ENCODE results near the gene TAF7. TPM values are rescaled to one million over a fixed set of nuclear protein-coding genes. Genes with fewer than 3 reads are reported as not detected.

TAF7 gene, protein sequence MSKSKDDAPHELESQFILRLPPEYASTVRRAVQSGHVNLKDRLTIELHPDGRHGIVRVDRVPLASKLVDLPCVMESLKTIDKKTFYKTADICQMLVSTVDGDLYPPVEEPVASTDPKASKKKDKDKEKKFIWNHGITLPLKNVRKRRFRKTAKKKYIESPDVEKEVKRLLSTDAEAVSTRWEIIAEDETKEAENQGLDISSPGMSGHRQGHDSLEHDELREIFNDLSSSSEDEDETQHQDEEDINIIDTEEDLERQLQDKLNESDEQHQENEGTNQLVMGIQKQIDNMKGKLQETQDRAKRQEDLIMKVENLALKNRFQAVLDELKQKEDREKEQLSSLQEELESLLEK
- 10 to 100 TPM; 57.0 to 57.9 TPM for total RNA-seq

DNA sequence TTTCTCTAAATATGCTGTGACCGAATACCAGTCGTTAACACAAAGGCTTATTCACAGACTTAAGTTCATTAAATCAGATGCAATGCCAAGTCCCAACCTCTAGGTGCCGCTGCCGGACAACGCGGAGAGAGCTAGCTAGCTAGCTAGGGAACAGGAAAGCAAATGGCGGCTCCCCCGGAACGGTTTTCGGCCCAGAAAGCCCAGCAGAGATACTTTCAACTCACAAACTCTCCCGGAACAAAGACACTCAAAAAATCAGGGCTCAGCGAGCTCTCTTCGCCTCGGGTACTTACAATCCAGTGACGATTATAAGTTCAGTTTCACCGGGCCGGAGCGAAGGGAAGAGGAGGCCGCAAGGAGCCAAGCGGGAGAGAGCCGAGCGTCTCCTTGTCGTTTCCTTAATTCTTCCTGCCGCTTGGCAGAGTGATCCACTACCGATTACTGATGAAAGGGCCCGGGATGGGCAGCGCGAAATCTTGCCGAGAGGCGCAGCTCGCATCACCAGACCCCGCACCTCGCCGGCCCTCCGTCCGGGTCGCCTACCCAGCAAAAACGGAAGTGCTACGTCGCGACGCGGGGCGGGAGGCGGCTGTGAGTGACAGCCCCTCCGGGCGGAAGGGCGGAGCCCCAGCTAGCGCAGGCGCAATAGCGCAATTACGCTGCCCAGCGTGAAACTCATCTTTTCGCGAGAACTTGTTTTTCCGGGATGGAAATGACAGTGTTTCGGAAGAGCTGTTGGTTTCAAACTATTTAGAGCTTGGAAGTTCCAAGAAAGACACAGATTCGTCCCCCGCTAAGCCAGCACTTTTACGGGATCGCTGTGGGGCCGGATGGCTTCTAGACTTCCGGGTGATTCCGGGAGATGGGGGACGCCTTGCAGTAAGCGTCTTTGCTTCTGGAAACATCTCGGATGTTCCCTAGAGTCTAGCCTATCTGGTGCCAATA is at the start of gene TAF7:
TAF7 (minus strand) TSS at position 560 of the 945 bp plus-strand sequence. CDS start 740 bp downstream, outside the sequence.
- CTCF ChIA-PET = interaction anchor here (0.6 to 2.7 kb wide), 26 partner anchors 9 to 244 kb away, joined by 3 to 19 read pairs (median 4); partner anchors contain the start of genes PCDHGA1, PCDHGA10, PCDHGA12 and PCDHGA2
- DNase-seq = peak; percentile 95
- H3K4me1 Mint-ChIP-seq (ENCODE audit: low read depth) = peaks cover 25% of the 10 kb centered on the region
- no peaks in the 10 kb centered on the region for H3K27me3 Mint-ChIP-seq (ENCODE audit: low read depth)
- peaks cover 48% of the 10 kb centered on the region for H3K36me3 Mint-ChIP-seq (ENCODE audit: low read depth)
- H3K27ac Mint-ChIP-seq = peak within 1 kb of the TSS; percentile 99
- peaks cover 38% of the 10 kb centered on the region for H3K9me3 Mint-ChIP-seq
- intact Hi-C loops (cut with micrococcal nuclease) = loop anchor here (1.0 to 10.0 kb wide), 11 partner anchors 22 to 1203 kb away; partner anchors contain the start of genes ANKHD1, PCDHGA10, PCDHGA3 and PFDN1
- H3K4me3 Mint-ChIP-seq = peak within 1 kb of the TSS; percentile 97

DNA sequence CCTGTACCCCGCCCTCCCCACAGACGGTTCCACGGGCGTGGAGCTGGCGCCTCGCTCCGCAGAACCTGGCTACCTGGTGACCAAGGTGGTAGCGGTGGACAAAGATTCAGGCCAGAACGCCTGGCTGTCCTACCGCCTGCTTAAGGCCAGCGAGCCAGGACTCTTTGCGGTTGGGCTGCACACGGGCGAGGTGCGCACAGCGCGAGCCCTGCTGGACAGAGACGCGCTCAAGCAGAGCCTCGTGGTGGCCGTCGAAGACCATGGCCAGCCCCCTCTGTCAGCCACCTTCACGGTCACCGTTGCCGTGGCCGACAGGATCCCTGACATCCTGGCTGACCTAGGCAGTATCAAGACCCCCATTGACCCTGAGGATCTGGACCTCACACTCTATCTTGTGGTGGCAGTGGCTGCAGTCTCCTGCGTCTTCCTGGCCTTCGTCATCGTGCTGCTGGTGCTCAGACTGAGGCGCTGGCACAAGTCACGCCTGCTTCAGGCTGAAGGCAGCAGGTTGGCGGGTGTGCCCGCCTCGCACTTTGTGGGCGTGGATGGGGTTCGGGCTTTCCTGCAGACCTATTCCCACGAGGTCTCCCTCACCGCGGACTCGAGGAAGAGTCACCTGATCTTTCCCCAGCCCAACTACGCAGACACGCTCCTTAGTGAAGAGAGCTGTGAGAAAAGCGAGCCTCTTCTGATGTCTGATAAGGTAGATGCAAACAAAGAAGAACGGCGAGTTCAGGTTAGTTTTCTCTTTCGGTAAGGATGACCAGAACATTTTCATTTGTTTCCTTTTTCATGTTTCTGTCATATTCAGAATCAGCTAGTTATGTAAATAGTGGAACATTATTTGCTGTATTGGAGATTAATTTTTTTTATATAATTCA is 45.7 kb upstream of the TAF7 start:
- H3K4me3 Mint-ChIP-seq = no peak overlapping the region
- H3K27ac Mint-ChIP-seq = no peak overlapping the region
- H3K9me3 Mint-ChIP-seq = peaks cover 23% of the 10 kb centered on the region
- peaks cover 11% of the 10 kb centered on the region for H3K36me3 Mint-ChIP-seq (ENCODE audit: low read depth)
- DNase-seq = no peak
- H3K4me1 Mint-ChIP-seq (ENCODE audit: low read depth) = peaks cover 4% of the 10 kb centered on the region
- intact Hi-C loops (cut with micrococcal nuclease) = no loop called here
- CTCF ChIA-PET = no interaction called here
- H3K27me3 Mint-ChIP-seq (ENCODE audit: low read depth) = peaks cover 72% of the 10 kb centered on the region

DNA sequence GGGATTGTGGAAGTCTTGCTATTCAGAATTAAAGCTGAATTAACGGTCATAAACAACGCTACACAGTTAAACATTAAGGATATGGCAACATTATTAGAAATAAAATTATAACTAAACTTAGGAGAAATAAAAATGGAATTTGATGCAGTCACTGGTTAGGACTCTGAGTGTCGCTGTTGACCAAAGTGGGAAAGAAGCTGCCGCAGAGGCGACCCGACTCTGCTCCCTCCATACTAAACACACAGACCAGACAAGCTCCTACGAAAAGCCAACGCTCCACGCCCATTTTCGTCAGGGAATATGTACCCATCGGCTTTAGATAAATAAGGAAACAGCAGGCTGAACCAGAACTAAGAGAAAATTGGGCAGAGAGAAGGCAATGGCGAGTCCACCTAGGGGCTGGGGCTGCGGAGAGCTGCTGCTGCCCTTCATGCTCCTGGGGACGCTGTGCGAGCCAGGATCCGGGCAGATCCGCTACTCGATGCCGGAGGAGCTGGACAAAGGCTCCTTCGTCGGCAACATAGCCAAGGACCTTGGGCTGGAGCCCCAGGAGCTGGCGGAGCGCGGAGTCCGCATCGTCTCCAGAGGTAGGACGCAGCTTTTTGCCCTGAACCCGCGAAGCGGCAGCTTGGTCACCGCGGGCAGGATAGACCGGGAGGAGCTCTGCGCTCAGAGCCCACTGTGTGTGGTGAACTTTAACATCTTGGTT is 43.5 kb upstream of the TAF7 start, which contains the start of gene PCDHGA5:
PCDHGA5 (plus strand) TSS at position 211 of the 709 bp plus-strand sequence; CDS start at position 380, 169 bp downstream.
- H3K9me3 Mint-ChIP-seq = peaks cover 30% of the 10 kb centered on the region
- intact Hi-C loops (cut with micrococcal nuclease) = no loop called here

DNA sequence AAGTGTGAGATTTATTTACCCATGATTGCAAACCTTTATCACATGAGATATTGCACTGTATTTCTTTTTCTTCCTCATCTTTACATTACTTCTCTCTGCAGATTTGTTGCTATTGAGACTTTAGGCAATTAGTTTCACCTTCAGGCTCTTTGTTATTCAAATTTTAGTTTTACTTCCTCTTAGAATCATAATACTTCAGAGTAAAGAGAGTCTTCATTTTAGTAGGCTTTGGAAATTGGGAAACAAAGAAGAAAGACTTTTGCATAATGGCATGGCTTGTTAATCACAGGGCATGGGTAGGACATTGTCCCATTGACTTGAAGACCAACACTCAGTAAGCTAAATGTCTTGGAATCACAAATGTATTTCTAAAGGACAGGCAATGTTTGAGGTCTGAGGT is 42.1 kb upstream of the TAF7 start:
- Mint-ChIP-seq H3K9me3 (peaks cover 30% of the 10 kb centered on the region), H3K4me3 (no peak overlapping the region), H3K27me3 (ENCODE audit: low read depth) (peaks cover 77% of the 10 kb centered on the region), H3K27ac (no peak overlapping the region), H3K4me1 (ENCODE audit: low read depth) (no peaks in the 10 kb centered on the region), H3K36me3 (ENCODE audit: low read depth) (peaks cover 28% of the 10 kb centered on the region)
- intact Hi-C loops (cut with micrococcal nuclease) = no loop called here
- CTCF ChIA-PET = no interaction called here
- no peak for DNase-seq

More for the DNA sequence above, 43.5 kb upstream of the TAF7 start, which contains the start of gene PCDHGA5:
- Mint-ChIP-seq H3K27ac (no peak within 1 kb of the TSS), H3K4me3 (no peak within 1 kb of the TSS), H3K27me3 (ENCODE audit: low read depth) (peaks cover 76% of the 10 kb centered on the region), H3K36me3 (ENCODE audit: low read depth) (peaks cover 24% of the 10 kb centered on the region), H3K4me1 (ENCODE audit: low read depth) (no peaks in the 10 kb centered on the region)
- DNase-seq = no peak
- CTCF ChIA-PET = interaction anchor here (1.0 to 1.9 kb wide), 8 partner anchors 9 to 149 kb away, joined by 3 to 6 read pairs (median 4); partner anchors contain the start of genes PCDHGA10, PCDHGA11, PCDHGA4 and PCDHGA6

DNA sequence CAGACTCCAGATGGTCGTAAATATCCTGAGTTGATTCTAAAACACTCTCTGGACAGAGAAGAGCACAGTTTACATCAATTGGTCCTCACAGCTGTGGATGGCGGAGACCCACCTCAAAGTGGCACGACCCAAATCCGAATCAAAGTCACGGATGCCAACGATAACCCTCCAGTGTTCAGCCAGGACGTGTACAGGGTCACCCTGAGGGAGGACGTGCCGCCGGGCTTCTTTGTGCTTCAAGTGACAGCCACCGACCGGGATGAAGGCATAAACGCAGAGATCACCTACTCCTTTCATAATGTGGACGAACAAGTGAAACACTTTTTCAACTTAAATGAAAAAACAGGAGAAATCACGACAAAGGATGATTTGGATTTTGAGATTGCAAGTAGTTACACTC is 40.1 kb upstream of the TAF7 start:
- DNase-seq = no peak
- H3K36me3 Mint-ChIP-seq (ENCODE audit: low read depth) = peaks cover 31% of the 10 kb centered on the region
- intact Hi-C loops (cut with micrococcal nuclease) = no loop called here
- peaks cover 83% of the 10 kb centered on the region for H3K27me3 Mint-ChIP-seq (ENCODE audit: low read depth)
- H3K4me3 Mint-ChIP-seq = no peak overlapping the region
- no peaks in the 10 kb centered on the region for H3K4me1 Mint-ChIP-seq (ENCODE audit: low read depth)
- CTCF ChIA-PET = no interaction called here
- H3K27ac Mint-ChIP-seq = no peak overlapping the region
- H3K9me3 Mint-ChIP-seq = peaks cover 31% of the 10 kb centered on the region

DNA sequence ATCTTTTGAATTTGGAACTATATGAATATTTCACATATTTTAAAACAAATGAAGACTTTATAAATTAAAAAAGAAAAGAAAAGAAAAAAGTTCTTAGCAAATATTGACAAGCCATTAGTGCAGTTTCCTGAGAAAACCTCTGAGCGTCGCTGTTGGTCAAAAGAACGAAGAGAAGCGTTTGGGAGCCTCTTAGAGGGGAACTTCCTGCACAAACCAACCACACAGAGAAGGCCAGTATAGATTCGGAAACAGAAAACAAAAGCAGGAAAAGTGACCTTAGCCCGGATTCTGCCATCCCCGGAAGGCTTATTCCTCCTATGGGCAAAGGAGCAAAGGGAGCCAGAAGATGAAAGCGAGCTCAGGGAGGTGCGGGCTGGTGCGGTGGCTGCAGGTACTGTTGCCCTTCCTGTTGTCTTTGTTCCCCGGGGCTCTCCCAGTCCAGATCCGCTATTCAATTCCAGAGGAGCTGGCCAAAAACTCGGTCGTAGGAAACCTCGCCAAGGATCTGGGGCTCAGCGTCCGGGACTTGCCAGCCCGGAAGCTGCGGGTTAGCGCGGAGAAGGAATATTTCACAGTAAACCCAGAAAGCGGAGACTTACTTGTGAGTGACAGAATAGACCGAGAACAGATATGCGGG is 39.3 kb upstream of the TAF7 start, which contains the start of gene PCDHGB2:
PCDHGB2 (plus strand) TSS at position 205 of the 637 bp plus-strand sequence; CDS start at position 347, 142 bp downstream.
- CTCF ChIA-PET = no interaction called here
- H3K4me3 Mint-ChIP-seq = peak within 1 kb of the TSS; percentile 56
- peaks cover 25% of the 10 kb centered on the region for H3K9me3 Mint-ChIP-seq
- intact Hi-C loops (cut with micrococcal nuclease) = no loop called here
- H3K27me3 Mint-ChIP-seq (ENCODE audit: low read depth) = peaks cover 82% of the 10 kb centered on the region
- no peak within 1 kb of the TSS for H3K27ac Mint-ChIP-seq
- peak; percentile 19 for DNase-seq
- no peaks in the 10 kb centered on the region for H3K4me1 Mint-ChIP-seq (ENCODE audit: low read depth)
- H3K36me3 Mint-ChIP-seq (ENCODE audit: low read depth) = peaks cover 30% of the 10 kb centered on the region

DNA sequence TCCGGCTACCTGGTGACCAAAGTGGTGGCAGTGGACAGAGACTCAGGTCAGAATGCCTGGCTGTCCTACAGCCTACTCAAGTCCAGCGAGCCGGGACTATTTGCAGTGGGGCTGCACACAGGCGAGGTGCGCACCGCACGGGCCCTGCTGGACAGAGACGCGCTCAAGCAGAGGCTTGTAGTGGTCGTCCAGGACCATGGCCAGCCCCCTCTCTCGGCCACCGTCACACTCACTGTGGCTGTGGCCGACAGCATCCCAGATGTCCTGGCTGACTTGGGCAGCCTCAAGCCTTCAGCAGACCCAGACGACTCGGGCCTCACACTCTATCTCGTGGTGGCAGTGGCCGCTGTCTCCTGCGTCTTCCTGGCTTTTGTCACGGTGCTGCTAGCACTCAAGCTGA is 36.4 kb upstream of the TAF7 start:
- Mint-ChIP-seq H3K4me3 (no peak overlapping the region), H3K36me3 (ENCODE audit: low read depth) (peaks cover 28% of the 10 kb centered on the region), H3K4me1 (ENCODE audit: low read depth) (no peaks in the 10 kb centered on the region), H3K27me3 (ENCODE audit: low read depth) (peaks cover 68% of the 10 kb centered on the region), H3K27ac (no peak overlapping the region), H3K9me3 (peaks cover 27% of the 10 kb centered on the region)
- CTCF ChIA-PET = no interaction called here
- intact Hi-C loops (cut with micrococcal nuclease) = no loop called here
- DNase-seq = no peak

DNA sequence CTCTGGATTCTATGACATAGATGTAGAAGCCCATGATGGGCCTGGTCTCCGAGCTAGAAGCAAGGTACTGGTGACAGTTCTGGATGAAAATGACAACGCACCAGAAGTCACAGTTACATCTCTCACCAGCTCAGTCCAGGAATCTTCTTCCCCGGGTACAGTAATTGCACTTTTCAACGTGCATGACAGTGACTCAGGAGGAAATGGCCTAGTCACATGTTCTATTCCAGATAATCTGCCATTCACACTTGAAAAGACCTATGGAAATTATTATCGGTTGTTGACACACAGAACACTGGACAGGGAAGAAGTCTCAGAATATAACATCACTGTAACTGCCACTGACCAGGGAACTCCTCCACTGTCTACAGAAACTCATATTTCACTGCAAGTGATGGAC is 35.5 kb upstream of the TAF7 start:
- peaks cover 27% of the 10 kb centered on the region for H3K36me3 Mint-ChIP-seq (ENCODE audit: low read depth)
- no peak overlapping the region for H3K27ac Mint-ChIP-seq
- DNase-seq = no peak
- intact Hi-C loops (cut with micrococcal nuclease) = no loop called here
- CTCF ChIA-PET = interaction anchor here (0.6 to 1.7 kb wide), 5 partner anchors 8 to 202 kb away, joined by 3 to 4 read pairs (median 4); partner anchors contain the start of genes PCDHGA5 and PCDHGB3
- H3K27me3 Mint-ChIP-seq (ENCODE audit: low read depth) = peaks cover 66% of the 10 kb centered on the region
- no peaks in the 10 kb centered on the region for H3K4me1 Mint-ChIP-seq (ENCODE audit: low read depth)
- H3K4me3 Mint-ChIP-seq = no peak overlapping the region
- peaks cover 23% of the 10 kb centered on the region for H3K9me3 Mint-ChIP-seq

DNA sequence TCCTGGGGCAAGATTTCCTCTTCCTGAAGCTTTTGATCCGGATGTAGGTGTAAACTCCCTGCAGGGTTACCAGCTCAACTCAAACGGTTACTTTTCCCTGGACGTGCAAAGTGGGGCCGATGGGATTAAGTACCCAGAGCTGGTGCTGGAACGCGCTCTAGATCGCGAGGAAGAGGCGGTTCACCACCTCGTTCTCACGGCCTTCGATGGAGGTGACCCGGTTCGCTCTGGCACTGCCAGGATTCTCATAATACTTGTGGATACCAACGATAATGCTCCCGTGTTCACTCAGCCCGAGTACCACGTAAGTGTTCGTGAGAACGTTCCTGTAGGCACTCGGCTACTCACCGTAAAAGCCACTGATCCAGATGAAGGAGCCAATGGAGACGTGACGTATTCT is 35.1 kb upstream of the TAF7 start:
- H3K27me3 Mint-ChIP-seq (ENCODE audit: low read depth) = peaks cover 66% of the 10 kb centered on the region
- no peak overlapping the region for H3K27ac Mint-ChIP-seq
- intact Hi-C loops (cut with micrococcal nuclease) = no loop called here

DNA sequence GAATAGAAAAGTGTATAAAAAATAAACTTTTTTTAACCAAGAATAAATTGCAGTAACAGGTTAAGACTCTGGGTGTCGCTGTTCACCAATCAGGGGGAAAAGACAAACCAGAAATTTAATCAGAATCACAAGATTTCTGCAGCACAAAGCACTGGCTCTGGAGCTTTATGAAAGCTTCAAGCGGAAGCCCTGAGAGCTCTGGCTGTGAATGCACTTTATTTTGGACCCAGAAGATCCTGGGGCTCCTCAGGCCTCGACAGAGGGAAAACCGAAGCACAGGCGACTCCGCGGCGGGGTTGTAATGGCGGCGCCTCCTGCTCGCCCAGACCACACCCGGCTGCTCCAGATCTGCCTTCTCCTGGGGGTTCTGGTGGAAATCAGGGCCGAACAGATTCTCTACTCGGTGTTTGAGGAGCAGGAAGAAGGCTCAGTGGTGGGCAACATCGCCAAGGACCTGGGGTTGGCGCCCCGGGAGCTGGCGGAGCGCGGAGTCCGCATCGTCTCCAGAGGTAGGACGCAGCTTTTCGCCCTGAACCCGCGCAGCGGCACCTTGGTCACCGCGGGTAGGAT is 34.4 kb upstream of the TAF7 start, which contains the start of gene PCDHGA4:
PCDHGA4 (plus strand) TSS at position 122 of the 570 bp plus-strand sequence; CDS start at position 209, 87 bp downstream.
- no peak for DNase-seq
- Mint-ChIP-seq H3K27ac (no peak within 1 kb of the TSS), H3K36me3 (ENCODE audit: low read depth) (peaks cover 18% of the 10 kb centered on the region), H3K9me3 (peaks cover 20% of the 10 kb centered on the region), H3K4me3 (peak within 1 kb of the TSS; percentile 38), H3K4me1 (ENCODE audit: low read depth) (no peaks in the 10 kb centered on the region), H3K27me3 (ENCODE audit: low read depth) (peaks cover 66% of the 10 kb centered on the region)
- CTCF ChIA-PET = interaction anchor here (0.6 to 1.7 kb wide), 6 partner anchors 9 to 575 kb away, joined by 3 to 4 read pairs (median 3); partner anchors contain the start of gene PCDHGA5
- intact Hi-C loops (cut with micrococcal nuclease) = no loop called here

More for the DNA sequence above, 35.1 kb upstream of the TAF7 start:
- H3K4me3 Mint-ChIP-seq = no peak overlapping the region
- CTCF ChIA-PET = interaction anchor here (0.9 to 1.7 kb wide), 6 partner anchors 9 to 202 kb away, joined by 3 to 4 read pairs (median 3); partner anchors contain the start of genes PCDHGA5 and PCDHGB3
- peaks cover 22% of the 10 kb centered on the region for H3K36me3 Mint-ChIP-seq (ENCODE audit: low read depth)
- no peaks in the 10 kb centered on the region for H3K4me1 Mint-ChIP-seq (ENCODE audit: low read depth)
- no peak for DNase-seq
- H3K9me3 Mint-ChIP-seq = peaks cover 22% of the 10 kb centered on the region

All from activated naive CD4-positive, alpha-beta T cell treated with anti-CD3 and anti-CD28 coated beads for 36 hours (primary cell).